Keratinocyte (primary cell): Measurements from ENCODE around the gene DGLUCY.

Experiments used
- CTCF ChIP-seq, 3 experiments: IDR thresholded peaks in 1 of 3; conservative IDR thresholded peaks in 1 of 3; optimal IDR thresholded peaks in 1 of 3; 2 replicates in 2 of 3; 3 replicates in 1 of 3; pipeline versions ENCODE3 to v1.5.1; 2011; ENCODE audit warnings: low read length in 3 of 3, mild to moderate bottlenecking in 3 of 3, moderate library complexity in 2 of 3, control low read depth in 1 of 3, inconsistent platforms in 1 of 3; ENCODE audit not compliant: insufficient read depth in 2 of 3; ENCODE audit errors: extremely low read depth in 1 of 3
- EZH2 ChIP-seq: IDR thresholded peaks from one replicate; pipeline ENCODE4 v1.6.1; 2012; ENCODE audit warnings: inconsistent platforms, mild to moderate bottlenecking, low read length, moderate library complexity

GRCh38 chr14:91108941-91109611, 4.8 kb upstream of the DGLUCY start:
- TF ChIP-seq CTCF (optimal IDR thresholded peaks at IDR 0.05 in 1 of 3, IDR thresholded peaks at IDR 0.05 in 1 of 3, conservative IDR thresholded peaks at IDR 0.05 in 1 of 3; ENCODE audit: extremely low read depth in 1 of 3, insufficient read depth in 2 of 3, low read length in 3 of 3) (no peak), EZH2 (no peak)
